Large intestine (tissue), 12 donors: ENCODE results near the gene SRRM4. TPM values are rescaled to one million over a fixed set of nuclear protein-coding genes. Genes with fewer than 3 reads are reported as not detected.

Source experiments
- DNase-seq, 2 donors: peaks; one replicate each; pipeline versions ENCODE4 v3.0.0 to v3.0.0-alpha.2; 2013
- H3K27ac ChIP-seq: one replicate; pipeline ENCODE4 v1.5.1; 2013; ENCODE audit warnings: low read length
- H3K27me3 ChIP-seq: 2 replicates; pipeline ENCODE4 v1.6.1; 2013; ENCODE audit warnings: low read length; ENCODE audit not compliant: control insufficient read depth, insufficient read depth
- H3K36me3 ChIP-seq: 2 replicates; pipeline ENCODE4 v1.6.1; 2013; ENCODE audit warnings: low read length; ENCODE audit not compliant: control insufficient read depth, insufficient read depth
- H3K4me1 ChIP-seq: one replicate; pipeline ENCODE4 v1.6.1; 2013; ENCODE audit warnings: low read length; ENCODE audit not compliant: control insufficient read depth, insufficient read depth
- H3K4me3 ChIP-seq: one replicate; pipeline ENCODE4 v1.5.1; 2013; ENCODE audit warnings: low read length
- H3K9me3 ChIP-seq: one replicate; pipeline ENCODE4 v1.6.1; 2013; ENCODE audit warnings: mild to moderate bottlenecking, low read depth, low read length, moderate library complexity; ENCODE audit not compliant: control insufficient read depth
- WGBS: methylation state at CpG from one replicate; pipeline ENCODE4 v1.1.5; 2013; ENCODE audit warnings: low lambda C conversion rate; ENCODE audit not compliant: insufficient coverage; 5-methylcytosine and 5-hydroxymethylcytosine counted together
- long read RNA-seq, 11 donors: transcript quantifications; one replicate each; lab custom pipeline, GENCODE V29; 2026
- polyA plus RNA-seq: library from polyadenylated mRNA; unstranded; fragments of 120-200 nt; gene quantifications from one replicate; pipeline ENCODE4 v1.2.1, GENCODE V29; 2013

The SRRM4 gene, protein sequence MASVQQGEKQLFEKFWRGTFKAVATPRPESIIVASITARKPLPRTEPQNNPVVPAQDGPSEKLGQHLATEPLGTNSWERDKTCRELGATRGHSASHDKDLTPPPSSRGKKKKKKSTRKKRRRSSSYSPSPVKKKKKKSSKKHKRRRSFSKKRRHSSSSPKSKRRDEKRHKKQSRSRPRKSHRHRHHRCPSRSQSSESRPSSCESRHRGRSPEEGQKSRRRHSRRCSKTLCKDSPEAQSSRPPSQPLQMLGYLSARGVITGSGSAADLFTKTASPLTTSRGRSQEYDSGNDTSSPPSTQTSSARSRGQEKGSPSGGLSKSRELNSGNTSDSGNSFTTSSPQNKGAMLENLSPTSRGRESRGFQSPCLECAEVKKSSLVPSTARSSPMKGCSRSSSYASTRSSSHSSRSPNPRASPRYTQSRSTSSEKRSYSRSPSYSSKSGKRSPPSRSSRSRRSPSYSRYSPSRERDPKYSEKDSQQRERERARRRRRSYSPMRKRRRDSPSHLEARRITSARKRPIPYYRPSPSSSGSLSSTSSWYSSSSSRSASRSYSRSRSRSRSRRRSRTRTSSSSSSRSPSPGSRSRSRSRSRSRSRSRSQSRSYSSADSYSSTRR
- polyA plus RNA-seq = 1.6 TPM
- long read RNA-seq, donor 1 = 0 reads
- long read RNA-seq, donor 2 = 0 reads
- long read RNA-seq, donor 3 = 0 reads
- long read RNA-seq, donor 4 = 0 reads
- long read RNA-seq, donor 5 = 0 reads
- long read RNA-seq, donor 6 = 0 reads
- long read RNA-seq, donor 7 = 0 reads
- long read RNA-seq, donor 8 = 0 reads
- long read RNA-seq, donor 9 = 0 reads
- long read RNA-seq, donor 10 = 0 reads
- long read RNA-seq, donor 11 = 0 reads

DNA sequence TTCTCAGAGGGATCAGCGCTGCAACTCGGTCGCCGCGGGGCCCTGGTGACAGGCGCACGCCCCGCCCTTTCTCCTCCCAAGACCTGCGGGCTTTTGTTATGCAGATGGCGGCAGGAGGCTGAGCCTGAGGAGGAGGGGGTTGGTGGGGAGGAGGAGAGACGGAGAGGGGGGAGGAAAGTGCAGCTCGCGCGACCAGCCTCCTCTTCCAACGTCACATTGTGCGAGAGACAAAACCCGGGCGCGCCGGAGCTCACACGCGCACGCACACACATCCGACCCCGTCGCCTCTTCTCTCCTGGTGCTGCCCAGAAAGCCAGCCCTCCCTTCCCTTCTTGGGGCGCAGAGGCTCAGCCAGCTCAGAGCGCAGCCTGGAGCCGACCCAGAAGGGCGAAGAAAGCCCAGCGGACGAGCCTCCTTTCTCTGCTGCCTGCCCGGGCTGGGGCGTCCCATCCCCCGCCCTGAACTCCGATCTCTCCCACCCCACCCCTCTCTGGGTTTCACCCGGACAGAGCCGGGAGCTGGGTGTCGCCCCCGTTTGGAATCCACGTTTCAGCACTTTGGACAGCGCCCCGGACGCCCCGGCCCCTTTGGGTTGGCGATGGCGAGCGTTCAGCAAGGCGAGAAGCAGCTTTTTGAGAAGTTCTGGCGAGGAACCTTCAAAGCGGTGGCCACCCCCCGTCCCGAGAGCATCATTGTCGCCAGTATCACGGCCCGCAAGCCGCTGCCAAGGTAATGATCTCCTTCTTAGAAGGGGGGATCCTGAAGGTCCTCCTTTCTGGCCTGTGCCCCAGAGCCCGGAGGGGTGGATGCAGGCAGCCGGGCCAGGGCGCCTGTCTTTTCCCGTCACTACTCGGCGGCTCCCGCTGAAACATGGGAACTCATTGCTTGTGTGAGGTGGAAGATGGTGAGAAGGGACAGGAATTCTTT, at the start of gene SRRM4:
SRRM4 (plus strand) TSS at position 257 of the 927 bp plus-strand sequence; CDS start at position 599, 342 bp downstream.
- H3K36me3 ChIP-seq = no peaks in the 10 kb centered on the region
- no peaks in the 10 kb centered on the region for H3K4me1 ChIP-seq
- H3K4me3 ChIP-seq = peak within 1 kb of the TSS; percentile 26
- WGBS = no CpG with 5 or more reads among the region's 64 CpGs
- H3K27me3 ChIP-seq = peaks cover 44% of the 10 kb centered on the region
- no peak within 1 kb of the TSS for H3K27ac ChIP-seq
- H3K9me3 ChIP-seq = peaks cover 4% of the 10 kb centered on the region
- DNase-seq = peak in 1 of 2 donors; percentile 35

DNA sequence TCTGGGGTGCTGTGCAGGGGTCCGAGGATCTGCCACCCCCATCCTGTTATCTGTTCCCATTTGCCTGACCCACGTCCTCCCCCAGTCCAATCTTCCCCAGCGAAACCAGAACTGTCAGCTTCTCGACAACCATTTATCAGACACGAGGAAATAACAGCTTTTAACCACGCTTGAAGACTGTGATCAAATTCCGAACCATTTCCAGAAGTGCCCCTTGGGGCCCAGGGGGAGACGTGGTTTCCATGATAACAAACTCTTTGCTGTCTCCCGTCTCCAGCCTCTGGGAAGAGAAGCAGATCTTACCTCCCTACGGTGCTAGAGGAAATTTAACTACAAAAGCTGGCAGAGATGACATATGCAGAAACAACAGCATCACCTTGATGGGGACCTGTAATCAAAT, 35.1 kb upstream of the SRRM4 start:
- WGBS = no CpG with 5 or more reads among the region's 10 CpGs
- Histone ChIP-seq H3K9me3 (no peaks in the 10 kb centered on the region), H3K27me3 (no peaks in the 10 kb centered on the region), H3K27ac (no peak overlapping the region), H3K4me3 (no peak overlapping the region), H3K4me1 (no peaks in the 10 kb centered on the region), H3K36me3 (no peaks in the 10 kb centered on the region)
- DNase-seq = no peak

GRCh38 chr12:118958520-118958919, 22.8 kb upstream of the SRRM4 start:
- DNase-seq = no peak
- no peaks in the 10 kb centered on the region for H3K9me3 ChIP-seq

GRCh38 chr12:118959348-118959747, 22.0 kb upstream of the SRRM4 start:
- no peak for DNase-seq
- no peaks in the 10 kb centered on the region for H3K36me3 ChIP-seq
- no peaks in the 10 kb centered on the region for H3K9me3 ChIP-seq
- WGBS = no CpG with 5 or more reads among the region's 4 CpGs
- no peaks in the 10 kb centered on the region for H3K27me3 ChIP-seq
- no peaks in the 10 kb centered on the region for H3K4me1 ChIP-seq
- no peak overlapping the region for H3K4me3 ChIP-seq
- no peak overlapping the region for H3K27ac ChIP-seq

More at GRCh38 chr12:118958520-118958919, 22.8 kb upstream of the SRRM4 start:
- H3K27ac ChIP-seq = no peak overlapping the region
- H3K36me3 ChIP-seq = no peaks in the 10 kb centered on the region
- H3K4me1 ChIP-seq = no peaks in the 10 kb centered on the region
- no peaks in the 10 kb centered on the region for H3K27me3 ChIP-seq
- H3K4me3 ChIP-seq = no peak overlapping the region
- 6% methylated on average over 2 of the region's 5 CpGs for WGBS

DNA sequence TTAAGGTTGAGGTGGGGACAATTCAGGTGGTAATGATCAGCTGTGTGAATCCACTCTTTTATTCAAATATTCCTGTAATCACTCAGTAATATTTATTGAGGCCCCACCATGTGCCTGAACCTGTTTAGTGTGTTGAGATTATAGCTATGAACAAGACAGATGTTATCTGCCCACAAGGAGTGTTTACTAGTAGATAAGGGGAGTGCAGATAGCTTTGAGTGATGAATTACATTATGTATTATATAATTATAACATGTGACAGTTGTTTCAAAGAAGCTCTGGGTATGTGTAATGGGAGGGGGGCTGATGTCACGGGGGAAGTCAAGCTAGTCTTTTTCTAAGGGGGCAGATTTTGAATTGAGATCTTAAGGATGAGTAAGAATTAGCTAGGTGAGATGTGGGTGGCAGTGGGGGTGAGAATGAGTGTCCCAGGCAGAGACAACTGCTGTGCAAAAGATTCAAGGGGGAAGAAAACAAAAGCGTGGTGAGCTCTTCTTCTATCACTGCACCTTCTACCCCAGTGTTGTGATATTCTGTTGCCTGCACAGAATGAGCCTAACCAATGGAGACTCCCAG, 21.3 kb upstream of the SRRM4 start:
- no peak overlapping the region for H3K27ac ChIP-seq
- no peaks in the 10 kb centered on the region for H3K9me3 ChIP-seq
- H3K4me3 ChIP-seq = no peak overlapping the region
- 67% methylated on average over 1 of the region's 2 CpGs for WGBS
- H3K27me3 ChIP-seq = no peaks in the 10 kb centered on the region
- no peaks in the 10 kb centered on the region for H3K36me3 ChIP-seq
- no peaks in the 10 kb centered on the region for H3K4me1 ChIP-seq
- DNase-seq = no peak

GRCh38 chr12:118960865-118961264, 20.5 kb upstream of the SRRM4 start:
- 84% methylated on average over 3 of the region's 6 CpGs for WGBS
- DNase-seq = no peak
- Histone ChIP-seq H3K27me3 (no peaks in the 10 kb centered on the region), H3K36me3 (no peaks in the 10 kb centered on the region), H3K4me3 (no peak overlapping the region), H3K27ac (no peak overlapping the region), H3K9me3 (no peaks in the 10 kb centered on the region), H3K4me1 (no peaks in the 10 kb centered on the region)

- Histone ChIP-seq H3K9me3 (no peaks in the 10 kb centered on the region), H3K36me3 (no peaks in the 10 kb centered on the region), H3K4me3 (no peak overlapping the region), H3K27ac (no peak overlapping the region), H3K4me1 (no peaks in the 10 kb centered on the region), H3K27me3 (no peaks in the 10 kb centered on the region)
- DNase-seq = no peak
- no CpG with 5 or more reads among the region's 5 CpGs for WGBS
Observed at GRCh38 chr12:118964988-118965387, 16.4 kb upstream of the SRRM4 start.

GRCh38 chr12:118970856-118971255, 10.5 kb upstream of the SRRM4 start:
- H3K36me3 ChIP-seq = no peaks in the 10 kb centered on the region
- no peak overlapping the region for H3K4me3 ChIP-seq
- no peak for DNase-seq
- H3K27ac ChIP-seq = no peak overlapping the region
- no peaks in the 10 kb centered on the region for H3K4me1 ChIP-seq
- no peaks in the 10 kb centered on the region for H3K27me3 ChIP-seq
- H3K9me3 ChIP-seq = no peaks in the 10 kb centered on the region
- WGBS = 50% methylated on average over 2 of the region's 5 CpGs

DNA sequence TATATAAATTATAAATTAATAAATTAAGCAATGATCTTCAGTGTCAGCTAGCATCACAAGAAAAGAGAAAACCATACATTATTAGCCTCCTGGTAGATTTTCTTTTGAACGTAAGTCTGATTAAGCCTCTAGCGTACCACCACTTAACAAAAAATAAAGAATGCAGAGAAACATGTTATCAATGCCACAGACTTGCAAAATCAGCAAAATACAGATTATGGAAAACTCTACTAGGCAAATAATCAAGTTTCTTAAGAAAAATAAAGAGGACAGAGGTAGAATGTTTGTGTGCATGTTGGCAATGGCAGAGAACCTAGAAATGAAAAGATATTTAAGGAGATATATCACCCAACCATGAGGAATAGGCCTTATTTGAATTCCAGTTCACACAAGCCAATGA, 8.4 kb upstream of the SRRM4 start:
- H3K27me3 ChIP-seq = no peaks in the 10 kb centered on the region
- no peaks in the 10 kb centered on the region for H3K36me3 ChIP-seq
- no peak overlapping the region for H3K4me3 ChIP-seq
- no peak for DNase-seq
- WGBS = no CpG with 5 or more reads among the region's 2 CpGs
- no peak overlapping the region for H3K27ac ChIP-seq
- no peaks in the 10 kb centered on the region for H3K9me3 ChIP-seq
- no peaks in the 10 kb centered on the region for H3K4me1 ChIP-seq
